Activated T-cell treated with anti-CD3 and anti-CD28 coated beads, Interleukin-2, amount 50 U/mL, for 72 hours (primary cell): ENCODE results near the gene GIPC3. TPM values are rescaled to one million over a fixed set of nuclear protein-coding genes. Genes with fewer than 3 reads are reported as not detected.
A peak's percentile ranks its signal among the peaks of the same experiment; 100 is the strongest.

ENCODE experiments used
- ATAC-seq, 2 donors: fragments of 150-1000 bp; cut with Tn5 transposase; replicated peaks in 1 of 2; 2 replicates each; pipeline ENCODE4 v1.10.0; 2021; ENCODE audit warnings: moderate library complexity in 2 of 2, mild to moderate bottlenecking in 1 of 2
- DNase-seq, 2 donors: peaks; one replicate each; pipeline ENCODE4 v3.0.0; 2021 to 2022; ENCODE audit warnings: mixed read lengths in 1 of 2
- H3K27ac Mint-ChIP-seq: one replicate; pipeline ENCODE4 v1.8.0; 2022; ENCODE audit warnings: mild to moderate bottlenecking, moderate library complexity, mixed read lengths
- H3K27me3 Mint-ChIP-seq: one replicate; pipeline ENCODE4 v1.8.0; 2022; ENCODE audit warnings: low read depth, mixed read lengths
- H3K36me3 Mint-ChIP-seq, 2 donors: one replicate each; pipeline ENCODE4 v1.8.0; 2022; ENCODE audit warnings: mixed read lengths in 2 of 2, mild to moderate bottlenecking in 1 of 2; ENCODE audit not compliant: insufficient read depth in 2 of 2
- H3K4me1 Mint-ChIP-seq: one replicate; pipeline ENCODE4 v1.8.0; 2022; ENCODE audit warnings: low read depth, mixed read lengths
- H3K4me3 Mint-ChIP-seq, 2 donors: one replicate each; pipeline ENCODE4 v1.8.0; 2022; ENCODE audit warnings: mild to moderate bottlenecking in 2 of 2, mixed read lengths in 2 of 2, moderate library complexity in 2 of 2
- H3K9me3 Mint-ChIP-seq, 2 donors: one replicate each; pipeline ENCODE4 v1.8.0; 2022; ENCODE audit warnings: mixed read lengths in 2 of 2
- total RNA-seq, 2 donors: library from RNA; stranded (reverse); gene quantifications; one replicate each; pipeline ENCODE4 v1.2.3, GENCODE V29; 2022

Gene GIPC3
- total RNA-seq, 2 donors from 2014 or later, result 0.65 to 1.1 TPM

DNA sequence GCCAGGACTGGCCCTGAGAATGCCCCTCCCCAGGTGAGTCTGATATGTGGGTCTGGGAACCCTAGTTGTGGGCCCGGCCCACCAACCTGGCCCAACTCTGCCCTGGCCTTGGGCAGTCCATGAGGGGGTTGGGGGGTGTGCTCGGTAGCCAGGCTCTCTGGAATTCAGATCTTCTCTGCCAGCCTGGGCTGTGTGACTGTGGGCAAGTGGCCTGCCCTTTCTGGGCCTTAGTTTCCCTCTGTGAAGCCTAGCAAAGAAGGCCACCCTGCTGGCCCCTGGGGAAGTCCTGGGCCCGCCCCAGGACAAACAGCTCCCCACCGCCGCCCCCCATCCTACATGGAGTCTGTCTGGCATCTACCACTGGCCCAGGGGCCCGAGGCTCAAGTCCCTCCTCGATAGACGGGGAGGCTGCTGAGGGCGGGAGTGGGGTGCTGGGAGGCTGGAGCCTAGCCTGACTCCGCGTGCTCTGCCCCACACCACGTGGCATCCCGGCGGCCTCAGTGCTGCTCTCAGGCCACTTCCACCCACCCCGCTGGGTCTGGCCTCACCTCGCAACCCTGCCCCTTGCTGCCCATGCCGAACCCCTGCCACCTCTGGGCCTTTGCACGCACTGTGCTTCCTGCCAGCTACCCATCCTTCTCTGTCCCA, 29.7 kb downstream of the GIPC3 start:
- Mint-ChIP-seq H3K4me3 (no peak overlapping the region), H3K27me3 (no peaks in the 10 kb centered on the region), H3K27ac (no peak overlapping the region), H3K9me3 (no peaks in the 10 kb centered on the region), H3K36me3 (peaks cover 0 to 6% of the 10 kb centered on the region in 2 donors), H3K4me1 (peaks cover 11% of the 10 kb centered on the region)
- ATAC-seq (no peak), DNase-seq (no peak)

DNA sequence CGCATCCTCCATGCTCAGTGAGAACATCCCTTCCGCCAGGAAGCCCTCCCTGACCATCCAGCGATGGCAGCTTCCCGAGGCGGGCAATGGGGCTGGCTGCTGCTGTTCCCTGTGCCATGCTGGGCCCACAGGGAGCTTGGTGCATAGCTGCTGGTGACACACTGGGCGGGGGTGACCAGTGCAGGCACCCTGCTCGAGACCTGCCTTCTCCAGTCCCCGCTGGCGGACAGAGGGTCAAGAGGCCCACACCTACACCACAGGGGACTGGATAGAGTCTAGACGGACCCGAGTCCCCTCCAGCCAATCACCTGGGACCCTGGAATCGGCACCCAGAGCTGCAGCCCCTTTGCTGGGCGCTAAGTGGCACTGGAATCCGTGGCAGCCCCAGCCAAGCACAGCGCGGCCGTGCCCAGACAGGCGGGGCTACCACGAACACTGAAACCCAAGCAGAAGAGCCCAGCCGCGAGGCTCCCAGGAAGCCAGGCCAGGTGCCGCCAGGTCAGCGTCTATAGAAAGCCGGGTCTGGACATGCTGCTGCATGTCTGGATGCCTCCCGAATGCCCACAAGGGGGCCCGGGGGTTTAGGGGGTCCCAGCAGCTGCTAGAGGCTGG, 30.4 kb downstream of the GIPC3 start:
- H3K36me3 Mint-ChIP-seq, result peaks cover 0 to 6% of the 10 kb centered on the region in 2 donors
- ATAC-seq (no peak), DNase-seq (no peak)
- no peaks in the 10 kb centered on the region for H3K27me3 Mint-ChIP-seq
- H3K4me3 Mint-ChIP-seq, result no peak overlapping the region
- no peak overlapping the region for H3K27ac Mint-ChIP-seq
- H3K4me1 Mint-ChIP-seq, result peaks cover 11% of the 10 kb centered on the region
- no peaks in the 10 kb centered on the region for H3K9me3 Mint-ChIP-seq

DNA sequence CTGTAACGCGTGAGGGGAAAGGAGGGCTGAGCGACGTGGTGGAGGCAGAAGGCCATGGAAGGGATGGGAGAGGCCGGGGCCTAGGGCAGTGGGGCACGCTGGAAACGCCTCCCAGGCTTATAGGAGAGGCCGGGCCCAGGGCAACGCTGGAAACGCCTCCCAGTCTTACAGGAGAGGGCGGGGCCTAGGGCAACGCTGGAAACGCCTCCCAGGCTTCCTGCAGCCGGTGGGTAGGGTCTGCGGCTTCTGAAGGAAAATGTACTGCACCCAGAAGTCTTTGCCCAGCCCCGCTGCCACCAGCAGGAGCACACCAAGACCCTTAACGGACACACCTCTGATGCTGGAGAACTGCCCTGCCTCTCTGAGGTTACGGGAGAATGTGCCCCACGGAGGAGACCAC, 32.2 kb downstream of the GIPC3 start:
- Mint-ChIP-seq H3K27me3 (no peaks in the 10 kb centered on the region), H3K9me3 (no peaks in the 10 kb centered on the region), H3K4me1 (peaks cover 11% of the 10 kb centered on the region), H3K4me3 (peak overlapping the region in 1 of 2 donors; percentile 29), H3K27ac (no peak overlapping the region), H3K36me3 (peaks cover 2 to 3% of the 10 kb centered on the region in 2 donors)
- no peak for DNase-seq
- ATAC-seq, result no peak

DNA sequence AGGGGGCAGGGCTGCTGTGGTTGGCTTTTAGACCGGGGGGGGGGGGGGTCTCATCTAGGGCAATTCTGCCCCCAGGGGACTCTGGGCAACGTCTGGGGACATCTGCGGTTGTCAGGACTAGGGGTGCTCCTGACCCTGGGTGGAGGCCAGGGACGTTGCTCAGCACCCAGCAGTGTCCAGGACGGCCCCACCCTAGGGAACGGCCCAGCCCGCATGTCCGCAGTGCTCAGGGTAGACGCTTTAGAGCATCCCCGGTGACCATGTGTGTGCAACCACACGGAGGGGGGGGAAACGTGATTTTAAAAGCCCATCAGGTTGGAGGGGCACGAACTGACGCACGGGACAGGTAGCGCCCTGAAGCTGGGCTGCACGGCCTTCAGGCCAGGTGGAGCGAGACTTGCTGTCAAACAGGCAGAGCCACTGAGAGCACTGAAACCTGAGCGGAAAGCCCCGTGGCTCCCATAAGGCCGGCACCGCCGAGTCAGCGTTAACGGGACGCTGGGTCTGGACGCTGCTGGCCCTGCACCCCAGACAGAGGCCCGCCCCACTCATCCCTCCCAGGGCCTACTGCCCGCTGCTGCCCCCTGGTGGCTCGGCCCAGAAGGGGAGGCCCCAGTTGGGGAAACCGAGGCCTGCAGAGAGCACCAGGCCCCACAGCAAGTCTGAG, 33.0 kb downstream of the GIPC3 start:
- DNase-seq (peak; percentile 63 to 71), ATAC-seq (peak; percentile 57 to 62)
- H3K9me3 Mint-ChIP-seq, result no peaks in the 10 kb centered on the region
- no peak overlapping the region for H3K27ac Mint-ChIP-seq
- H3K27me3 Mint-ChIP-seq, result no peaks in the 10 kb centered on the region
- peaks cover 11% of the 10 kb centered on the region for H3K4me1 Mint-ChIP-seq
- H3K4me3 Mint-ChIP-seq, result no peak overlapping the region
- peaks cover 2 to 6% of the 10 kb centered on the region in 2 donors for H3K36me3 Mint-ChIP-seq

DNA sequence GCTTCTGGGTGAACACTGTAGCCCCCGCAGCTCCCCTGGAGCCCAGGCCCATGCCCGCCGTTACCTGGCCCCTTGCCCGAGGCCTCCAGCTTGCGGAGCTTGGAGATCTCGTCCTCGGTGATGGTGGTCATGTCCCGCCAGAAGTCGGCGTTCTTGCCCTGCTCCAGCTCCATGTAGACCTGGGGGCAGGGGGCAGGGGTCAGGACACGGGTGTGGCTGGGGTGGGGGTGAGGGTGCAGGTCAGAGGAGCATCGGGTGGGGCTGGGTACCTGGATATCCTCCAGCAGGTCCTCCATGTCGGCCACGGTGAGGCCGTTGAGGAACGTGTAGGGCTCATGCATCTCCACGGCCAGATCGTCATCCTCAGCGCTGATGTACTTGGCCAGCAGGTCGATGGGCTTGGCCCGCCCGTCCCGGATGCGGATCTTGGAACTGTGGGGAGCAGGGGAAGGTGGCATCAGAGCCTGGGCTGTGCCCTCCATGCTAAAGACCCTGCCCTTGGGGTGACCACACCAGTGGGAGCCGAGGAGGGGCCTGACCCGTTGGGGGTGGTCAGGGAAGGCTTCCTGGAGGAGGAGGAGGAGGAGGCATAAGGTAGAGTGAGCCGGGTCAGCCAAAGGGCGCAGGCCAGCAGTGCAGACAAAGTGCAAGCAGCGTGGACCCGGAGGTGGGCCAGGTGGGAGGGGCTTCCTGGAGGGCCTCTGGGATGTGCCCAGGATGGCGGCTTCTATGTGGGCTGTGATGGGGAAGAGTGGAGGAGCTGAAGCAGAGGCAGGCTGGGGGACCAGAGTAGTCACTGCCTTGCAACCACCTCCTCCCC, 33.7 kb downstream of the GIPC3 start:
- Mint-ChIP-seq H3K27me3 (no peaks in the 10 kb centered on the region), H3K27ac (no peak overlapping the region), H3K4me3 (no peak overlapping the region), H3K9me3 (no peaks in the 10 kb centered on the region), H3K4me1 (peaks cover 12% of the 10 kb centered on the region), H3K36me3 (peaks cover 2 to 6% of the 10 kb centered on the region in 2 donors)
- ATAC-seq (no peak), DNase-seq (no peak)

DNA sequence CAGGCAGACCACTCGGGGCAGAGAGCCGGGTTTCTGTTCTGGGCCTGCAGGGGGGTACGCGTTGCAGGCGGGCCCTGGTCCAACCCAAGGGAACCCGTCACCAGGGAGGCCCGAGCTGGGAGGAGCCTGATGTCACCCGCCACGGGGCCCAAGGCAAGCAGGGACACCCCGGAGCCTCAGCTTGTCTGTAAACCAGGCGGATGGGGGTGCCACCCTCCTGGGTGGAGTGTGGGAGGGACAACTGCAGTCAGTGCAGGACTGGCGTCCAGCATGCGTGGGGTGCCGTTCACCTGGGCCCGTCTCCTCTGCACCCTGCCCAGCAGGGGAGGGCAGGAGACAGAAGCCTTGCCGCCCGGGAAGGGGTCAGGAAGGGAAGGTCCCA, 34.3 kb downstream of the GIPC3 start:
- DNase-seq (no peak), ATAC-seq (no peak)
- Mint-ChIP-seq H3K27ac (no peak overlapping the region), H3K9me3 (no peaks in the 10 kb centered on the region), H3K4me3 (no peak overlapping the region), H3K36me3 (peaks cover 2 to 6% of the 10 kb centered on the region in 2 donors), H3K27me3 (no peaks in the 10 kb centered on the region), H3K4me1 (peaks cover 18% of the 10 kb centered on the region)

DNA sequence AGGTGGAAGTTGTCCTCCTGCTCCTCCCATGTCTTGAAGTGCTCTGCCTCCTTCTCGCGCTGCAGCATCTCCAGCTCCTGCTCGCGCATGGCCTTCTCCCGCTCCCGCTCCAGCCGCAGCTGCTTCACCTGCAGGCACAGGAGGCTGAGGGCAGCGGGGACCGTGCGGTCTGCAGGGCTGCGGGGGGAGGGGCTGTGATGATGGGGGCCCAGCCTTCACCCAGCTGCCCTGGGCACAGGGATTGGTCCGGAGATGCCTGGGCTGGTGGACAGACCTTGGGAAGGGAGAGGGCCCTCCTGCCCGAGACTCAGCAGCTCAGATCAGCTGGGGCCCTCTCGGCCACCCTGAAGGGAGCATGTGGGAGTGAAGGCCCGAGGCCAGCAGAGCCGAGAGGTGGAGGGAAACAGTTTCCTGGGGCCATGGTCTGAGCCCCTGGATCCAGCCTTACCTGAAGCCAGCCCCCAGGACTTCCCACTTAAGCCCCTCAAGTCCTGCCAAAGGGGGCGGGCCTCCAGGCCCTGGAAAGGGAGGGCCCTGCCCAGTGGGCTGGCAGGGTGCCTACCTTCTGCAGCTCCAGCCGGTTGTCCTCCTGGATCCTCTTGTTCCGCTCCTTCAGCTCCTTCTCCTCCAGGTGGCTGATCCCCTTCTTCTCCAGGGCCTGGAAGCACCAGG, 35.0 kb downstream of the GIPC3 start:
- peaks cover 25% of the 10 kb centered on the region for H3K4me1 Mint-ChIP-seq
- no peaks in the 10 kb centered on the region for H3K9me3 Mint-ChIP-seq
- no peak overlapping the region for H3K27ac Mint-ChIP-seq
- H3K4me3 Mint-ChIP-seq, result no peak overlapping the region
- ATAC-seq, result no peak
- no peaks in the 10 kb centered on the region for H3K27me3 Mint-ChIP-seq
- peaks cover 2 to 6% of the 10 kb centered on the region in 2 donors for H3K36me3 Mint-ChIP-seq
- no peak for DNase-seq

DNA sequence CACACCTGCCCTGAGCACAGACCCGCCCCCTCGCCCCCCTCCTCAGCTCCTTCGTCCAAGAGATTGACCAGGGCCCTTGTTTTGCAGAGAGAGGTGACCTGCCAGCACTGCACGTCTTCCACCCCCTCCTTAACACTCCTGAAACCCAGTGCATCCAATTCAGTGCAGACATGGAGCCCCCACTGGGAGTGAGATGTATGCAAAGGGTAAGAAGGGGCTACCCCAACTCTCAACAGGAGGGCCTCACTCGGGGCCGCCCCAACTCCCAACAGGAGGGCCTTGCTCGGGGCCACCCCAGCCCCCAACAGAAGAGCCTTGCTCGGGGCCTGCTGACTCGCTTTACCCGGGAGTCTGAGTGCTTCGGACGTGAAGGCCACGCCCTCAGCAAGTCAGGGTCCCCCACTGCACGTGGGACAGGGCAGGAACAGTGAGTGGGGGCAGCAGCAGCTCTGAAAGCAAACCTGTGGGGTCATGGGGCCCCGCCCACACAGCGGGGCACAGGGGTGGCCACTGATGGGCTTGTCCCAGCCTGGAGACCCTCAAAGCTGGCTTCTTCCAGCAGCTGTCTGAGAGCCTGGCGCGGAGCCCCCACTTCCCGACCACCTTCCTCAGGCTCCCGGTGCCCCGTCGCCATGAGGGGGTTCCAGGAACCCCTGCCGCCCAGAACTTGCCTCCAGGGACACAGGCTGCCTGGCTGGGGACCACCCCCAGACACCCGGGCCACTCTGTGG, 35.7 kb downstream of the GIPC3 start:
- no peak for ATAC-seq
- H3K27me3 Mint-ChIP-seq, result no peaks in the 10 kb centered on the region
- peaks cover 2 to 6% of the 10 kb centered on the region in 2 donors for H3K36me3 Mint-ChIP-seq
- H3K9me3 Mint-ChIP-seq, result no peaks in the 10 kb centered on the region
- DNase-seq, result no peak
- no peak overlapping the region for H3K4me3 Mint-ChIP-seq
- H3K4me1 Mint-ChIP-seq, result peaks cover 32% of the 10 kb centered on the region
- no peak overlapping the region for H3K27ac Mint-ChIP-seq

DNA sequence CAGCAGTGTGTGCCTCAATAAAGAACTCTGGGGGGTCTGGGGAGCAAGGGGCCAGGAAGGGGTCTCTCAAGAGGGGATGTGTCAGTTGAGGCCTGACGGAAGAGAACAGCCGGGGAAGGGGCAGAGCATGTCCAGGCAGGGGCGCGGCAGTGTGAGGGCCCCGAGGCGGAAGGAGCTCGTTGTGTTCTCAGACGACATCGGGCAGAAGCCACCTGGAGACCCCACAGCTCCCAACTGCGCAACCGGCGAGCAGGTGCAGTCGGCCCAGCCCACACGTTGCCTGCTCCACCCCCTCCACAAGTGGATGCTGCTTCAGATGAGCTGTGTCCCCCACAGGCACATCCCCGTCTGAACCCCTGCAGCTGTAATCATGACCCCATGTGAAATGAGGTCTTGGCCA, 36.4 kb downstream of the GIPC3 start:
- Mint-ChIP-seq H3K27me3 (no peaks in the 10 kb centered on the region), H3K36me3 (peaks cover 2 to 7% of the 10 kb centered on the region in 2 donors), H3K27ac (no peak overlapping the region), H3K9me3 (no peaks in the 10 kb centered on the region), H3K4me1 (peaks cover 39% of the 10 kb centered on the region), H3K4me3 (no peak overlapping the region)
- ATAC-seq (no peak), DNase-seq (no peak)

DNA sequence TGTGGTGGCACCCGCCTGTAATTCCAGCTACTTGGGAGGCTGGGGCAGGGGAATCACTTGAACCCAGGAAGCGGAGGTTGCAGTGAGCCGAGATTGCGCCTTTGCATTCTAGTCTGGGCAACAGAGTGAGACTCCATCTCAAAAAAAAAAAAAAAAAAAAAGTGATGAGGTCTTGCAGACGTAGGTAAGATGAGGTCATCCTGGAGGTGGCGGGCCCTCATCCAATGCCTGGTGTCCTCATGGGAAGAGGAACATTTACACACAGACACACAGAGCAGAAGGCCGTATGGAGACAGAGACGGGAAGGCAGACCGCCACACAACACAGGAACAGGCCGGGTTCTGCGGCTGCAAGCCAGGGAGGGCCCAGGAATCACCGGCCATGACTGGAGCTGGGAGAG, 36.9 kb downstream of the GIPC3 start:
- H3K27ac Mint-ChIP-seq, result no peak overlapping the region
- H3K4me3 Mint-ChIP-seq, result no peak overlapping the region

DNA sequence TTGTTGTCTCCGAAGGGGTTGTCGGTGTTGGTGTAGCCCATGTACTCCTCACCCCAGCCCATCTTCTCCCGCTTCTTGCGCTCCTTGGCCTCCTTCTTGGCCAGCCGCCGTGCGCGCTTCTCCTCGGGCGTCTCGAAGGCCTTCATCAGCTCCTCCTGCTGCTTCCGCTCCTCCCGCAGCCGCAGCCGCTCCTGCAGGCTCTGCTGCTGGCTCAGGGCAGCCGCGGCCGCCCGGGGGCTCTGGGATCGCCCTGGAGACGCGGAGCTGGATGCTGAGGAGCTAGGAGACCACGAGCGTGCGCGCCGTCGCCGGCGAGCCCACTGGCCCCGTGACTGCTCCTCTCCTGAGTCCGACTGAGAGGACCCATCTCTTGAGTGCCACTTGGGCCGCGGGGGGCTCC, 38.4 kb downstream of the GIPC3 start:
- DNase-seq, result no peak
- Mint-ChIP-seq H3K36me3 (peaks cover 2 to 5% of the 10 kb centered on the region in 2 donors), H3K4me1 (peaks cover 35% of the 10 kb centered on the region), H3K27ac (no peak overlapping the region), H3K9me3 (no peaks in the 10 kb centered on the region), H3K4me3 (peak overlapping the region in 1 of 2 donors; percentile 52), H3K27me3 (no peaks in the 10 kb centered on the region)
- ATAC-seq, result no peak

More for the DNA sequence above, 36.9 kb downstream of the GIPC3 start:
- no peaks in the 10 kb centered on the region for H3K27me3 Mint-ChIP-seq
- ATAC-seq (no peak), DNase-seq (no peak)
- H3K9me3 Mint-ChIP-seq, result no peaks in the 10 kb centered on the region
- peaks cover 2 to 5% of the 10 kb centered on the region in 2 donors for H3K36me3 Mint-ChIP-seq
- peaks cover 42% of the 10 kb centered on the region for H3K4me1 Mint-ChIP-seq

DNA sequence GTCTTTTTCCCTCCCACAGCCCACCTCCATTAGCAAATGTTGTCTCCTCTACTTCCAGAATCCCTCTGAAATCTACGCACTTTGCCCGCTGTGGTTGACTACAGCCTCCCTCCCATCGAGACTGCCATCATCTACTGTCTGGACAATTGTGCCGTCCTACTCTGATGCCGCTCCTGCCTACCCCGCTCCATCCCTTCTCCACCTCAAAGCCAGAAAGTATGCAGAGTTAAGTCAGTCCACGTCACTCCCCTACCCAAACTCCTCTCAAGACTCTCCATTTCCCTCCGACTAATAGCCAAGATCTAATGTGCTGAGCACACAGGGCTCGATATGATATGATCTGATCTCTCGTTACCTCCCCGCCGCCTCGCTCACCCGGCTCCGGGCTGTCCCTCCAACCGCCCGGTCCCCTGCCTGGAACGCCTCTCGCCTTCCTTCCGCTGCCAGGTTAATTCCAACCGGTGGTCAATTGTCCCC, 40.8 kb downstream of the GIPC3 start:
- Mint-ChIP-seq H3K9me3 (no peaks in the 10 kb centered on the region), H3K4me3 (peak overlapping the region; percentile 89 to 99), H3K36me3 (peaks cover 2 to 5% of the 10 kb centered on the region in 2 donors), H3K27me3 (no peaks in the 10 kb centered on the region), H3K27ac (peak overlapping the region; percentile 80), H3K4me1 (peaks cover 35% of the 10 kb centered on the region)
- DNase-seq, result peak in 1 of 2 donors; percentile 28
- ATAC-seq, result peak; percentile 1 to 7
